Stimulated activated naive CD8-positive, alpha-beta T cell treated with anti-CD3 and anti-CD28 coated beads, Interleukin-15, Interleukin-2, amounts not matched to agents 100 ng/mL and 50 ng/mL, for 24 hours (primary cell): Measurements from ENCODE around the gene MT1A.

Experiments
- H3K27ac Mint-ChIP-seq: one replicate; pipeline ENCODE4 v1.8.0; 2021; ENCODE audit warnings: mild to moderate bottlenecking, mixed read lengths
- H3K27me3 Mint-ChIP-seq: one replicate; pipeline ENCODE4 v1.8.0; 2021; ENCODE audit warnings: mixed read lengths
- H3K36me3 Mint-ChIP-seq: one replicate; pipeline ENCODE4 v1.8.0; 2021; ENCODE audit warnings: low read depth, mixed read lengths
- H3K4me1 Mint-ChIP-seq: one replicate; pipeline ENCODE4 v1.8.0; 2021; ENCODE audit warnings: low read depth, mixed read lengths
- H3K4me3 Mint-ChIP-seq: one replicate; pipeline ENCODE4 v1.8.0; 2021; ENCODE audit warnings: mild to moderate bottlenecking, mixed read lengths
- H3K9me3 Mint-ChIP-seq: one replicate; pipeline ENCODE4 v1.8.0; 2021; ENCODE audit warnings: mixed read lengths

MT1A gene

DNA sequence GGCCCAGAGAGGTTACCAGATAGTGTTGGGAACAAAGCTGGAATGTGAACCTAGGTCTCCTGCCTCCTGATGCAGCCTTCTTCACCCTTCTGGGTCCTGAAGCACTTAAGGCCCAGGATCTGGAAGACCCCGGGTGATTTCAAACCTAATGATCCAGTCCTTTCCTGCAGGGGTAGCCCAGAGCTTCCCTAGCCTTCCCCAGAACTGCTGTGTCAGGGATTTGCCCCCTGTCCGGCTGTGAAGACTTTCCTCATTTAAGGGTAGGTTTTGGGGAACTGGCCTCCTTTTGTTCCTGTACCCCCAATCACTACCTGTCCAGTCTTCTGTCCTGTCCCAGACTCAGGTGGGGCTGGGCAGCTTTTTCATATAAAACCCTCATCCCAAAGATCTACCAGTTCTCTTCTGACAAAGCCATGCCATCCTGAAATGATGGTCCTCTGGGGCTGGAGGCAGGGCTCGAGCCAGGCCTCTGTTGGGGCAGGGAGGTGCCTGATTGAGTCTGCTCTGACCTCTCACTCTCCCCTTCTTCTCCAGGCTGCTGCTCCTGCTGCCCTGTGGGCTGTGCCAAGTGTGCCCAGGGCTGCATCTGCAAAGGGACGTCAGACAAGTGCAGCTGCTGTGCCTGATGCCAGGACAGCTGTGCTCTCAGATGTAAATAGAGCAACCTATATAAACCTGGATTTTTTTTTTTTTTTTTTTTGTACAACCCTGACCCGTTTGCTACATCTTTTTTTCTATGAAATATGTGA is 45.1 kb downstream of the MT1A start:
- peaks cover 4% of the 10 kb centered on the region for H3K36me3 Mint-ChIP-seq
- H3K4me1 Mint-ChIP-seq: peaks cover 20% of the 10 kb centered on the region
- H3K27ac Mint-ChIP-seq: no peak overlapping the region
- no peaks in the 10 kb centered on the region for H3K9me3 Mint-ChIP-seq
- H3K4me3 Mint-ChIP-seq: peak overlapping the region; percentile 90
- no peaks in the 10 kb centered on the region for H3K27me3 Mint-ChIP-seq

- Mint-ChIP-seq H3K27me3 (no peaks in the 10 kb centered on the region), H3K4me1 (peaks cover 20% of the 10 kb centered on the region), H3K27ac (no peak overlapping the region), H3K36me3 (peaks cover 4% of the 10 kb centered on the region), H3K4me3 (no peak overlapping the region), H3K9me3 (no peaks in the 10 kb centered on the region)
Measured at GRCh38 chr16:56684256-56684925, 45.9 kb downstream of the MT1A start.

DNA sequence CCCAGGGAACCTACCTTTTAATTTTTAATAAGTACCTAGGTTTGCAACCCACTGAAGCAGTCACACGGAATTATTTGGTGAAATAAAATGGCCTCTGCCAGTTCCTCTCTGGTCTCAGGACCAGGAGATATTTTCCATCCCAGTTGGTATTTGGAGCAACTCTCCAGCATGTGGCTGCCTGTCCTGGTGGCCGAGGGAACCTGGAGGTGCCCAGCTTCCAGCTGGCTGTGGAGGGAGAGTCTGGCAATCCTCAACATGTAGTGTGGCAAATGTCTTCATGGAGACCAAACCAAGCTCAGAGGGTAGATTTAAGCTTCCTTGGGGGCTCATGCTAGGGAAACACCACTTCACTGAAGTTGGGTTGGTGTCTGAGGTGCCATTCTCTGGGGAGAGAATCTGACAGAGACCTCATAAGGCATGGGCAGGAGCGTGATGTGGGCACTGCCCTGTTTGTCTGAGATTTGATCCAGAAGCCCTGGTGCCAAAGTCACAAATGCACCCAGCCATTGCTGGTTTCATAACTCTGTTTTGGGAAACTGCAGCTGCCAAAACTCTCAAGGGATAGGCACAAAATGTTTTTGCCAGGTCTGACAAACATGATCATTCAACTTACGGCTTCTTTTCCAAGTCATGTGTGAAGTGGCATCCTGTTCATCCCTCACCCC is 46.6 kb downstream of the MT1A start:
- H3K27ac Mint-ChIP-seq: no peak overlapping the region
- H3K36me3 Mint-ChIP-seq: peaks cover 4% of the 10 kb centered on the region
- H3K4me3 Mint-ChIP-seq: no peak overlapping the region
- no peaks in the 10 kb centered on the region for H3K9me3 Mint-ChIP-seq
- no peaks in the 10 kb centered on the region for H3K27me3 Mint-ChIP-seq
- H3K4me1 Mint-ChIP-seq: peaks cover 20% of the 10 kb centered on the region

GRCh38 chr16:56686758-56687157 is 48.3 kb downstream of the MT1A start:
- Mint-ChIP-seq H3K36me3 (peaks cover 4% of the 10 kb centered on the region), H3K4me3 (no peak overlapping the region), H3K4me1 (peaks cover 14% of the 10 kb centered on the region), H3K27ac (no peak overlapping the region), H3K27me3 (no peaks in the 10 kb centered on the region), H3K9me3 (no peaks in the 10 kb centered on the region)

- no peaks in the 10 kb centered on the region for H3K9me3 Mint-ChIP-seq
- H3K27ac Mint-ChIP-seq: no peak overlapping the region
- no peak overlapping the region for H3K4me3 Mint-ChIP-seq
- peaks cover 4% of the 10 kb centered on the region for H3K36me3 Mint-ChIP-seq
- H3K27me3 Mint-ChIP-seq: no peaks in the 10 kb centered on the region
- peaks cover 4% of the 10 kb centered on the region for H3K4me1 Mint-ChIP-seq
Measured at GRCh38 chr16:56688762-56689161, 50.3 kb downstream of the MT1A start.

GRCh38 chr16:56689171-56689570 is 50.7 kb downstream of the MT1A start:
- Mint-ChIP-seq H3K4me1 (no peaks in the 10 kb centered on the region), H3K9me3 (no peaks in the 10 kb centered on the region), H3K27me3 (no peaks in the 10 kb centered on the region), H3K4me3 (no peak overlapping the region), H3K36me3 (peaks cover 4% of the 10 kb centered on the region), H3K27ac (no peak overlapping the region)
